Transverse colon (tissue), 4 donors: ENCODE measurements around the gene BAZ2B. TPM values are rescaled to one million over a fixed set of nuclear protein-coding genes. Genes with fewer than 3 reads are reported as not detected.

Experiments
- DNase-seq: peaks from one replicate; pipeline ENCODE4 v3.0.0-alpha.2; 2019
- H3K27ac ChIP-seq, 4 donors: fragments of 200-600 bp; sonication (generic); 2 replicates each; pipeline ENCODE4 v1.5.1; 2016 to 2018; ENCODE audit warnings: inconsistent platforms in 4 of 4
- H3K27me3 ChIP-seq: fragments of 200-600 bp; sonication (generic); 2 replicates; pipeline ENCODE4 v1.5.1; 2017; ENCODE audit warnings: inconsistent platforms
- H3K36me3 ChIP-seq, 4 donors: fragments of 200-600 bp; sonication (generic); 2 replicates each; pipeline ENCODE4 v1.5.1; 2017 to 2019; ENCODE audit warnings: inconsistent platforms in 4 of 4
- H3K4me1 ChIP-seq, 4 donors: fragments of 200-600 bp; sonication (generic); 2 replicates each; pipeline ENCODE4 v1.5.1; 2017 to 2020; ENCODE audit warnings: inconsistent platforms in 4 of 4
- H3K4me3 ChIP-seq, 4 donors: fragments of 200-600 bp; sonication (generic); 1 replicate in 1 of 4; 2 replicates in 3 of 4; pipeline versions ENCODE4 v1.5.1 to v1.6.1; 2017 to 2019; ENCODE audit warnings: inconsistent platforms in 4 of 4
- H3K9me3 ChIP-seq, 2 donors: fragments of 200-600 bp; sonication (generic); 2 replicates each; pipeline ENCODE4 v1.5.1; 2017 to 2019; ENCODE audit warnings: inconsistent platforms in 2 of 2
- CTCF ChIP-seq, 5 experiments: fragments of 200-600 bp in 3 of 5; fragments of 450-650 bp in 2 of 5; sonication (generic) in 3 of 5; IDR thresholded peaks; 1 replicate in 2 of 5; 2 replicates in 3 of 5; pipeline ENCODE4 v1.5.1; 2016 to 2017; ENCODE audit warnings: antibody characterized with exemption in 5 of 5, inconsistent platforms in 3 of 5, mild to moderate bottlenecking in 2 of 5, moderate library complexity in 1 of 5
- EP300 ChIP-seq: sonication (generic); formaldehyde crosslinking; IDR thresholded peaks from one replicate; pipeline ENCODE4 v1.6.1; 2017; ENCODE audit warnings: antibody characterized with exemption, low read depth
- POLR2A ChIP-seq: fragments of 450-650 bp; IDR thresholded peaks from one replicate; pipeline ENCODE4 v1.6.1; 2016; ENCODE audit warnings: antibody characterized with exemption, mild to moderate bottlenecking, moderate library complexity
- POLR2AphosphoS5 ChIP-seq, 3 donors: sonication (generic); formaldehyde crosslinking; IDR thresholded peaks; one replicate each; pipeline ENCODE4 v1.6.1; 2016; ENCODE audit warnings: antibody characterized with exemption in 3 of 3
- WGBS, 2 donors: methylation state at CpG; one replicate each; pipeline ENCODE4 v1.1.5; 2018; ENCODE audit warnings: low coverage in 1 of 2; 5-methylcytosine and 5-hydroxymethylcytosine counted together
- in situ Hi-C, 4 donors: fragments of 200-750 bp; cut with MboI; loops; one replicate each; pipeline versions ENCODE4 v1.15.0 to v1.15.1; 2017; ENCODE audit warnings: low sequenced_read_pairs in 3 of 4, low pct_ligation_motif_present in 1 of 4, low pct_unique_long_range_greater_than_20kb in 1 of 4
- intact Hi-C: fragments of 100-400 bp; cut with DNase I; formaldehyde crosslinking; loops from one replicate; pipeline ENCODE4 v1.15.1; 2023; ENCODE audit warnings: low total_unique reads
- total RNA-seq, 4 donors: library from RNA; depleted of rRNA; stranded (reverse); fragments of >200 nt; gene quantifications; one replicate each; pipeline ENCODE4 v1.1.0, GENCODE V29; 2016

The BAZ2B gene
- total RNA-seq, 4 donors from 2014 or later, result 42.3 to 104 (median 81.3) TPM

- Histone ChIP-seq H3K4me1 (no peaks in the 10 kb centered on the region), H3K4me3 (no peak overlapping the region), H3K36me3 (peaks cover 0 to 7% (median 4%) of the 10 kb centered on the region in 4 donors), H3K27me3 (no peaks in the 10 kb centered on the region), H3K27ac (no peak overlapping the region), H3K9me3 (no peaks in the 10 kb centered on the region)
- 100% methylated on average over 3 of the region's 8 CpGs; no CpG with 5 or more reads in 1 of the 2 donors for WGBS, 2 donors
- no peak for TF ChIP-seq POLR2A
- TF ChIP-seq POLR2AphosphoS5 (IDR thresholded peaks at IDR 0.05), result no peak
- TF ChIP-seq EP300, result no peak
- TF ChIP-seq CTCF (IDR thresholded peaks at IDR 0.05), result no peak
- intact Hi-C loops (no loop called here), in situ Hi-C loops (no loop called here)
- DNase-seq, result no peak
Observed at GRCh38 chr2:159356053-159356554, 260.2 kb downstream of the BAZ2B start.

DNA sequence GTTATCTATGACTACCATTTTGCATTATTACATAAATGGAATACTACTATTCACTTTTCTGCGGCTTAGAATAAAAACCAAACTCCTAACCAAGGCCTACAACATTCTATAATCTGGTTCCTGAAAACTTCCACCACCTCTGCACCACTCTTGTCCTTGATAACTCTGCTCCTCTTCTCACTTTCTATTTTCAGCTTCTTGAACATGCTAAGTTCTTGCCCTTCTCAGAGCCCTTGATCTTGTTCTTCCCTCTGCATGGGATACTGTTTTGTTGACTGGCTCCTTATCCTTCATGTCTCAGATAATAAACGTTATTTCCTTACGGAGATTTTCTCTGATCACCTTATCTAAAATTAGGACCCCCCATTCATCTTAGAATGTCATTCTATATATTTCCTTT, 264.4 kb downstream of the BAZ2B start:
- intact Hi-C loops (no loop called here), in situ Hi-C loops (no loop called here)
- Histone ChIP-seq H3K27me3 (no peaks in the 10 kb centered on the region), H3K4me3 (no peak overlapping the region), H3K27ac (no peak overlapping the region), H3K4me1 (no peaks in the 10 kb centered on the region), H3K9me3 (no peaks in the 10 kb centered on the region), H3K36me3 (peaks cover 0 to 36% (median 14%) of the 10 kb centered on the region in 4 donors)
- DNase-seq, result no peak
- no peak for TF ChIP-seq CTCF (IDR thresholded peaks at IDR 0.05)
- TF ChIP-seq POLR2A, result no peak
- no peak for TF ChIP-seq POLR2AphosphoS5 (IDR thresholded peaks at IDR 0.05)
- TF ChIP-seq EP300, result no peak
- whole genome bisulfite sequencing, 2 donors, result 89% methylated on average over 3 of the region's 3 CpGs

DNA sequence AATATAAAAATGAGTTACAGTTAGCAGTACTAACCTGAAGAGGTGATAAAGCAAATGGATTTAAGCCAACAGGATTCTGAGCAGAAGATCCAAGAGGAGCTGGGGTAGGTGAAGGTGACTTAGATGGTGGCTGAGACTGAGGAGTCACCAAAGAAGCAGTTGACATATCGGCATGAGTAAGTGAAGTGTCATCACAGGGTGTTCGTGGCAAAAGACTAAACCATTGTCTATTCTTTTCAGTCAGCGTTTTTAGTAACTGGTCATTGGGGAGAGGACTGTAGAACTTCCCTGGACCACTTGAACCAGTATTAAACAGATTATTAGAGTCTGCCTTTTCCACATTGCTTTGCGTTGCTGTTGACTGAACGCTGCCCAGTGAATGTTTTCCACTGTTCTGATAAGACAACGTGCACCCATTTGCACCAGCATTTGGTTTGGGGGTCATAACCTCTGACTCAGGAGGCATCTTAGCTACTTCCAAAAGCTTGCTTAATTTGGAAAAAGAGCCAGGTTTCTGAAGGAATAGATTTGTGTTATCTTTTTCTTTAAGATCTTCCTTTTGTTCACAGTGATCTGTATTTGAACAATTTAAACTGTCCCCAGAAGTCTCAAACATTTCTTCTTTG, 266.6 kb downstream of the BAZ2B start:
- in situ Hi-C loops, result no loop called here
- intact Hi-C loops, result no loop called here
- no peaks in the 10 kb centered on the region for H3K27me3 ChIP-seq
- no peak overlapping the region for H3K27ac ChIP-seq
- no peak for TF ChIP-seq CTCF (IDR thresholded peaks at IDR 0.05)
- TF ChIP-seq POLR2AphosphoS5 (IDR thresholded peaks at IDR 0.05), result no peak
- TF ChIP-seq EP300, result no peak
- TF ChIP-seq POLR2A, result no peak
- no peaks in the 10 kb centered on the region for H3K9me3 ChIP-seq
- WGBS, 2 donors, result 88 to 95% methylated on average over 3 to 6 of the region's 6 CpGs
- no peak overlapping the region for H3K4me3 ChIP-seq
- DNase-seq, result no peak
- H3K4me1 ChIP-seq, result no peaks in the 10 kb centered on the region
- peaks cover 0 to 40% (median 14%) of the 10 kb centered on the region in 4 donors for H3K36me3 ChIP-seq

DNA sequence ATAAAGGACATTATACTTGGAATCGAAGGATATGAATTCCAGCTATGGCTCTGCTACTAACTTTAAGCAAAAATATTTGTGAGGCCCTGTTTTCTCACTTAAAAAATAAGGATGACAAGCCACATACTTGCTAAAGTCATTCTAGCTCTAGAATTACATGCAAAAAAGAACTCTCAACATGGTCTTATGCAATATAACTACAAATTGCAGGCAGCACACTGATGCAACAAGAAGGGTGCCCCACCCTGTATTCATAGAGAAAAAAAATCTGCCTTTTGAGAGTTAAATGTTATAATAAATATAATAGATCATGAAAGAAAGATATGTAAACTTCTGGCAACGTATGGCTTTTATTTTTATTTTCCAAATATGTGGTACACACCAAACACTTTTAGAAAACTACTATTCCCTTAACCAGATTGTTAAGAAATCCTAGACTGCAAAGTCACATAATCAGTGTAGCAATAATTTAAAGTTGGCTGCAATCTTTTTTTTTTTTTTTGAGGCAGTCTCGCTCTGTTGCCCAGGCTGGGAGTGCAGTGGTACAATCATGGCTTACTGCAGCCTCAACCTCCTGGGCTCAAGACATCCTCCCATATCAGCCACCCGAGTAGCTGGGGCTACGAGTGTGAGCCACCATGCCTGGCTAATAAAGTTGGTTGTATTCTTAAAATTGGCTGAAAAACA, 289.6 kb downstream of the BAZ2B start:
- H3K4me3 ChIP-seq, result no peak overlapping the region
- 89 to 92% methylated on average over 4 to 5 of the region's 5 CpGs for WGBS, 2 donors
- H3K27me3 ChIP-seq, result no peaks in the 10 kb centered on the region
- no peak for DNase-seq
- H3K36me3 ChIP-seq, result peaks cover 0 to 31% (median 10%) of the 10 kb centered on the region in 4 donors
- H3K27ac ChIP-seq, result no peak overlapping the region
- no peaks in the 10 kb centered on the region for H3K9me3 ChIP-seq
- intact Hi-C loops, result no loop called here
- no peaks in the 10 kb centered on the region for H3K4me1 ChIP-seq
- in situ Hi-C loops, result no loop called here
- TF ChIP-seq POLR2A, result no peak
- TF ChIP-seq CTCF (IDR thresholded peaks at IDR 0.05), result no peak
- TF ChIP-seq POLR2AphosphoS5 (IDR thresholded peaks at IDR 0.05), result no peak
- no peak for TF ChIP-seq EP300
